Activated naive CD4-positive, alpha-beta T cell treated with anti-CD3 and anti-CD28 coated beads for 36 hours (primary cell): ENCODE results near the gene KIF5B. TPM values are rescaled to one million over a fixed set of nuclear protein-coding genes. Genes with fewer than 3 reads are reported as not detected.
A peak's percentile ranks its signal among the peaks of the same experiment; 100 is the strongest.

Source experiments
- CTCF ChIA-PET: fragments of 350-600 bp; sonication (Branson Sonifier 250); formaldehyde crosslinking; loops from one replicate; lab custom pipeline; 2021; ENCODE audit warnings: antibody characterized with exemption; lab: Charles Lee
- DNase-seq: peaks from one replicate; pipeline ENCODE4 v3.0.0-alpha.2; 2020
- H3K27ac Mint-ChIP-seq: one replicate; pipeline ENCODE4 v1.8.0; 2021; ENCODE audit warnings: mild to moderate bottlenecking, mixed read lengths
- H3K27me3 Mint-ChIP-seq: one replicate; pipeline ENCODE4 v1.8.0; 2021; ENCODE audit warnings: low read depth, mixed read lengths
- H3K36me3 Mint-ChIP-seq: one replicate; pipeline ENCODE4 v1.8.0; 2021; ENCODE audit warnings: low read depth, mixed read lengths
- H3K4me1 Mint-ChIP-seq: one replicate; pipeline ENCODE4 v1.8.0; 2021; ENCODE audit warnings: low read depth, mixed read lengths
- H3K4me3 Mint-ChIP-seq: one replicate; pipeline ENCODE4 v1.8.0; 2021; ENCODE audit warnings: mild to moderate bottlenecking, moderate library complexity, mixed read lengths
- H3K9me3 Mint-ChIP-seq: one replicate; pipeline ENCODE4 v1.8.0; 2021; ENCODE audit warnings: mixed read lengths
- intact Hi-C: fragments of 100-400 bp; cut with micrococcal nuclease; formaldehyde crosslinking; loops from one replicate; pipeline ENCODE4 v1.15.1; 2023
- total RNA-seq, 2 experiments: library from RNA; stranded (reverse); gene quantifications; one replicate each; pipeline ENCODE4 v1.2.3, GENCODE V29; 2021

KIF5B gene
- total RNA-seq, 2 experiments from 2014 or later = 64.9 to 67.8 TPM

DNA sequence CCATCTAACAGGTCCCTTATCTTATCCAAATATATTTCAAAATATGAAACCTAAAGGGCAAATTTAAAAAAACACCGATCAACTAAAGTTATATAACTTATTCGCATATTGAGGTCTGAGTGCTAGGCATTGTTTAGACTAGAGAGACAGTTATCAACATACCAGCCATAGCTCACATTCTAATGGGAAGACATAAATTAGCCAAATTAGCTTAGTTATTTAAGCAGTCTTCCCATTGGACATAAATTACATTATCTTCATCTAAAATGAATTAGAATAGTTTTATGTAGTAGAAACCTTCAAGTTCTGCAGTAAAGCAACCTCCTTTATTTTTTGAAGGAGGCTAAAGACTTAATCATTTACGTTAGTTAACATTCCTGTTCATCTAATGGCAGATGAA, 17.4 kb downstream of the KIF5B start:
- Mint-ChIP-seq H3K9me3 (no peaks in the 10 kb centered on the region), H3K36me3 (peaks cover 26% of the 10 kb centered on the region), H3K4me3 (no peak overlapping the region), H3K4me1 (peaks cover 27% of the 10 kb centered on the region), H3K27me3 (no peaks in the 10 kb centered on the region), H3K27ac (no peak overlapping the region)
- CTCF ChIA-PET = no interaction called here
- DNase-seq = no peak
- intact Hi-C loops = no loop called here

DNA sequence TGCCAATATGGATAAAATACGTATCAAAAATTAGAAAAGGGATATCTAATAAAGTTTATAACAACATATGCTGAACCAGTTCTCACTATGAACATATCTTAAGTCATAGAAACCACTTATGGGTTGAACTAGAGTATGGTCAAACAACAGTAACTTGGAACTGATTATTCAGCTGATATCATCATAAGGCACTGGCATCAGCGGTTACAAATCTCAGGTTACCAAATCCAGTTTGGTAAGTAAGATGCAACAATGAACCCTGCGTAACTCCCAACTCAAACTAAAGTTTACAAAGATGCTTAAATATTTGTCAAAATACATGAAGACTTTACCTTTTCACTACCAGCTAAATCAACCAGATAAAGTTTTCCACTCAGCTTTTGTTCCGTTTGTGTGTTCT, 19.3 kb downstream of the KIF5B start:
- Mint-ChIP-seq H3K4me3 (no peak overlapping the region), H3K27me3 (no peaks in the 10 kb centered on the region), H3K27ac (no peak overlapping the region), H3K36me3 (peaks cover 35% of the 10 kb centered on the region), H3K4me1 (peaks cover 13% of the 10 kb centered on the region), H3K9me3 (no peaks in the 10 kb centered on the region)
- CTCF ChIA-PET = interaction anchor here (0.6 kb wide), 2 partner anchors 174 to 287 kb away, joined by 3 to 5 read pairs; no protein-coding TSS in a partner anchor
- intact Hi-C loops = no loop called here
- DNase-seq = no peak

DNA sequence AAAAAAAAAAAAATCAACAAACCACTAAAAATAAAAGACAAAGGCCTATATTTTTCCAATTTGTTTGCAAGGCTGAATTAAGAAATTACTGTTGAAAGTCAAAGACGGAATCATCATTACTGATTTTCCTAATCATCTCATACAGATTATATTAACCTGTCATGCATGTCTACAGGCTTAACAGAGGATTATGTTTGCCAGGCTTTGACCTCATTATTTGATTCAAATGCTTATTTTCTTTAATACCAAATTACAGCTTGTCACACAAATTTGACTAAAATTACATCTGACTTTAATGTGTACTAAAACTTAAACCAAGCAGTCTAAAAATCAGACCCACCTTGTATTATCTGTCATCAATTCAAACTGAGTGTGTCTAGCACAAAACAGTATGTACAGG, 21.2 kb downstream of the KIF5B start:
- CTCF ChIA-PET = no interaction called here
- intact Hi-C loops = no loop called here
- no peak overlapping the region for H3K4me3 Mint-ChIP-seq
- peaks cover 42% of the 10 kb centered on the region for H3K36me3 Mint-ChIP-seq
- peaks cover 6% of the 10 kb centered on the region for H3K4me1 Mint-ChIP-seq
- no peaks in the 10 kb centered on the region for H3K27me3 Mint-ChIP-seq
- H3K27ac Mint-ChIP-seq = no peak overlapping the region
- no peaks in the 10 kb centered on the region for H3K9me3 Mint-ChIP-seq
- no peak for DNase-seq

DNA sequence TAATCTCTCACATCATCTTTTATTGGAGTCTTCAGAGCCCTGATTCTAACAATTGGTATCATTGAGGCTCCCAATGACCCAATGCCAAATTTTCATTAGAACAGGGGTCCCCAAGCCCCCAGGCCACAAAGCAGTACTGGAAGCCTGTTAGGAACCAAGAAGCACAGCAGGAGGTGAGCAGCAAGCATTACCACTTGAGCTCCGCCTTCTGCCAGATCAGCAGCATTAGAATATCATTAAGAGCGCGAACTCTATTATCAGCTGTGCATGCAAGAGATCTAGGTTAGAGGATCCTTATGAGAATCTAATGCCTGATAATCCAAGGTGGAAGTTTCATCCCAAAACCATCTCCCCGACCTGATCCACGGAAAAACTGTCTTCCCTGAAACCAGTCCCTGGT, 23.1 kb downstream of the KIF5B start:
- CTCF ChIA-PET = no interaction called here
- no peak for DNase-seq
- intact Hi-C loops = no loop called here
- peaks cover 47% of the 10 kb centered on the region for H3K36me3 Mint-ChIP-seq
- no peaks in the 10 kb centered on the region for H3K9me3 Mint-ChIP-seq
- H3K27ac Mint-ChIP-seq = no peak overlapping the region
- H3K27me3 Mint-ChIP-seq = no peaks in the 10 kb centered on the region
- H3K4me1 Mint-ChIP-seq = peaks cover 7% of the 10 kb centered on the region
- H3K4me3 Mint-ChIP-seq = no peak overlapping the region

DNA sequence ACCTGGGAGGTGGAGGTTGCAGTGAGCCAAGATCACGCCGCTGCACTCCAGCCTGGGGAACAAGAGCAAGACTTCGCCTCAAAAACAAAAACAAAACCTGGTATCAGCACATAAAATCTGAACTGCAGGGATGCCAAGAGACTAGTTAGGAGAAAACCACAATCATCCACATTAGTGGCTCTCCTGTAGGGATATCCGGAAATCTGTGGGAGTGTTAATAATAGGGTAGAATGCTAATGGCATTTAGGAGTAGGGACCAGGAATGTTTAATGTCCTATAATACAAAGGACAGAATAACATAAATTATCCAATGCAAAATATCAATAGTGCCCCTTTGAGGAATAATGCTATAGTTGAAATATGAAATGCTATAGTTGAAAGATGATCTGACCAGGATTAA, 24.3 kb downstream of the KIF5B start:
- peaks cover 7% of the 10 kb centered on the region for H3K4me1 Mint-ChIP-seq
- DNase-seq = no peak
- intact Hi-C loops = no loop called here
- CTCF ChIA-PET = no interaction called here
- peak overlapping the region; percentile 0 for H3K27ac Mint-ChIP-seq
- H3K4me3 Mint-ChIP-seq = no peak overlapping the region
- peaks cover 47% of the 10 kb centered on the region for H3K36me3 Mint-ChIP-seq
- no peaks in the 10 kb centered on the region for H3K9me3 Mint-ChIP-seq
- H3K27me3 Mint-ChIP-seq = no peaks in the 10 kb centered on the region

DNA sequence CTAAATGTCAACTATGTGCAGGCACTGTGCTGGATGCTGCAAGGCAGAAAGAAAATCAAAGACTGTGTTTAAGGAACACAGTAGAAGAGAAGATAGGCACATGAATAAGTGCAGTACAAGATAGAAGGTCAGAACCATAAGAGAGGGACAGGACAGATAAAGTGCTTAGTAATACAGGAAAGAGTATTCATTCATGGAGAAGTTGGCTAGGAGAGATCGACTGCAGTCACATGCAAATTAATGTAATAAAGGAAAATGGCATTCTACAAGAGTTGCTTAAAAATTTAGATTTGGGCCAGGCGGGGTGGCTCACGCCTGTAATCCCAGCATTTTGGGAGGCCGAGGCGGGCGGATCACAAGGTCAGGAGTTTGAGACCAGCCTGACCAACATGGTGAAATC, 24.8 kb downstream of the KIF5B start:
- intact Hi-C loops = no loop called here
- Mint-ChIP-seq H3K9me3 (no peaks in the 10 kb centered on the region), H3K4me3 (no peak overlapping the region), H3K4me1 (peaks cover 7% of the 10 kb centered on the region), H3K36me3 (peaks cover 49% of the 10 kb centered on the region), H3K27ac (no peak overlapping the region), H3K27me3 (no peaks in the 10 kb centered on the region)
- no peak for DNase-seq
- CTCF ChIA-PET = no interaction called here

DNA sequence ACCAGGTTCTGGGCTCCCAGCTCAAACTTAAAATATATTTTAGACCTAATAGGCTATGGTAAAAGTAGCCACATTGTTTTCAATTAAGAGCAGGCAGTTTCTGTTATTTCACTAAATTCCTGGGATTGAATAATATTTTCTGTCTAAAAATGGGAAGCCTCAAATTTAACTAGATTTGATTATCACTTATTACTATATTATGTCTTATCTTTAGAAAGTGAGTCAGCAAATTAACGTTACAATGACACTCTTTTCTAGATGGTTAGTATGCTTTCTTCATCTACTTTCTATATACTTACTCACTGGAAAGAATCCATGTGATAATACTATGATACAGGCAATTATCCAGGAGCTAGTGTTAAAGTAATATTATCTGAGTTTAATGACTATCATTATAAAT, 27.5 kb downstream of the KIF5B start:
- Mint-ChIP-seq H3K36me3 (peaks cover 46% of the 10 kb centered on the region), H3K27ac (no peak overlapping the region), H3K4me3 (no peak overlapping the region), H3K27me3 (no peaks in the 10 kb centered on the region), H3K4me1 (peaks cover 7% of the 10 kb centered on the region), H3K9me3 (no peaks in the 10 kb centered on the region)
- intact Hi-C loops = no loop called here
- DNase-seq = no peak
- CTCF ChIA-PET = no interaction called here

DNA sequence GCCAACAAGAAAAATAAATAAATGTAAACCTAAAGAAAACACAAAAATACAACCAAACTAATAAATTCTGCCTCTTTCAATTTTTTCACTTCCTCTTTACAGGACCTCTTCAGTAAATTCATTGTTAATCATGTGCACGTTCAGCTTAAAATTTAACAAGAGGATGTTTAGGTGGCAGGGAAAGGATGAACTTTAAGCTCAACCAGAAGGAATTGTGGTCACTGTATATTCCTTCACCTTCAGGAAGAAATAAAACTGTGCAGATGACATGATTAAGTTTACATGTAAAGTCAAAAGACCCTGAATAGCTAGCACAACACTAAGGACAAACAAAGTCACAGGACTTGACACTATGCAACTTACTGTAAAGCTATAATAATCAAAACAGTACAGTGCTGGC, 33.0 kb downstream of the KIF5B start:
- intact Hi-C loops = loop anchor here (2.0 kb wide), 1 partner anchor 20 kb away; no protein-coding TSS in a partner anchor

DNA sequence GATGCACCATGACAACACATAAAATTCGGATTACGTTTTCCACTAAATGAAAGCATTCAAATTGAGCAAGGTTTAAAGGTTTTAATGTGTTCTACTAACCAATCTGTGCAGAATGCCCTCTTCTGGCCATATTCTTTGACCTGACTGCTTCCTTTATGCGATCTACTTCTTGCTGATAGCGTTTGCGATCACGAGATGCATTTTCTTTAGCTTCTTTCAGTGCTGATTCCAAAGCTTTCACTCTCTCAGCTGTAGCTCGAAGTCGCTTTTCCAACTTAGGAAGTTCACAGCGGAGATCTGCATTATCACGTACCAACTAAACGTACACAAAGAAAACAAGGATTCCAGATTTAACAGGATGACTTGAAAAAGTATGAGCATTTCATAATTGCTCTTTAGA, 39.2 kb downstream of the KIF5B start:
- Mint-ChIP-seq H3K27ac (no peak overlapping the region), H3K4me1 (no peaks in the 10 kb centered on the region), H3K4me3 (no peak overlapping the region), H3K36me3 (peaks cover 32% of the 10 kb centered on the region), H3K27me3 (no peaks in the 10 kb centered on the region), H3K9me3 (no peaks in the 10 kb centered on the region)
- DNase-seq = no peak
- intact Hi-C loops = no loop called here
- CTCF ChIA-PET = no interaction called here

More for the DNA sequence above, 33.0 kb downstream of the KIF5B start:
- DNase-seq = no peak
- Mint-ChIP-seq H3K4me3 (no peak overlapping the region), H3K4me1 (peaks cover 2% of the 10 kb centered on the region), H3K9me3 (no peaks in the 10 kb centered on the region), H3K27me3 (no peaks in the 10 kb centered on the region), H3K36me3 (peaks cover 37% of the 10 kb centered on the region), H3K27ac (peak overlapping the region; percentile 42)
- CTCF ChIA-PET = interaction anchor here (1.1 to 1.4 kb wide), 2 partner anchors 32 to 167 kb away, joined by 3 read pairs; no protein-coding TSS in a partner anchor

DNA sequence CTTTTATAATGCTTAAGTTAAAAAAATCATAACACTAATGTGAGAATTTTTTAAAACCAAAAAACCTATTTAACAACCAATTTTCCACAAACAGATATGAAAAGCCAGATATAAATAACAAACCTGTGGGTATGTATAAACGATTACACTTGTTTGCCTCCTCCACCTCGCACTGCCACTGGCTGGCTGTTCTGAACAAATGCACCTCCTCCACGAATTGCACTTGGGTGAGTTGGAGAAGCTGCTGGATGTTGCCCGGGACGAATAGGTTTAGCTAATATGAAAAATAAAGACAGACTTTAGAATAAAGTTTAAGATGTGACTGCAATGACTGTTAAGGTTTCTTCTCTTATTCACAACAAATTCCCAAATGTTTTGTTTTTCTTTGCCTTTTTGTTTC, 40.8 kb downstream of the KIF5B start:
- Mint-ChIP-seq H3K4me1 (no peaks in the 10 kb centered on the region), H3K9me3 (no peaks in the 10 kb centered on the region), H3K4me3 (no peak overlapping the region), H3K27me3 (no peaks in the 10 kb centered on the region), H3K27ac (peak overlapping the region; percentile 69), H3K36me3 (peaks cover 33% of the 10 kb centered on the region)
- DNase-seq = no peak
- intact Hi-C loops = no loop called here
- CTCF ChIA-PET = interaction anchor here (0.6 to 1.3 kb wide), 2 partner anchors 8 to 11 kb away, joined by 3 to 4 read pairs; no protein-coding TSS in a partner anchor

DNA sequence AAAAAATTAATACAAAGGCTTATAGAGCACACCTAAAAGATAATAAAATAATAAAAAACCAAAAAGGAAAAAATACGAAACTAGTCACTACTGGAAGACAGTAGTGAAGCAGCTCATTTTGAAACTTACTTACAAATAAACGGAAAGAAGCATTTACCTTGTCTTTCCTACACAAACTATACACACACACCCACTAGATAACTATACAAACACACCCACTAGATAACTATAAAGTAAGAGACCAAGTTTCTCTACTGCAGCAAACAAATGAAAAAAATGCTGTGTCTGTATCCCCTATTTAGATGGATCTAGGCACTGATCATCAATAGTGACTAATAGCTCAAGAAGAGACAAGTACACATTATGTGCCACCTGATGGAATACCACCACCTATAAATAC, 49.2 kb downstream of the KIF5B start:
- CTCF ChIA-PET = interaction anchor here (0.7 to 3.4 kb wide), 2 partner anchors 9 to 145 kb away, joined by 3 to 34 read pairs; no protein-coding TSS in a partner anchor
- H3K36me3 Mint-ChIP-seq = peaks cover 10% of the 10 kb centered on the region
- DNase-seq = no peak
- no peaks in the 10 kb centered on the region for H3K9me3 Mint-ChIP-seq
- peaks cover 2% of the 10 kb centered on the region for H3K4me1 Mint-ChIP-seq
- H3K4me3 Mint-ChIP-seq = no peak overlapping the region
- H3K27me3 Mint-ChIP-seq = no peaks in the 10 kb centered on the region
- intact Hi-C loops = no loop called here
- no peak overlapping the region for H3K27ac Mint-ChIP-seq

DNA sequence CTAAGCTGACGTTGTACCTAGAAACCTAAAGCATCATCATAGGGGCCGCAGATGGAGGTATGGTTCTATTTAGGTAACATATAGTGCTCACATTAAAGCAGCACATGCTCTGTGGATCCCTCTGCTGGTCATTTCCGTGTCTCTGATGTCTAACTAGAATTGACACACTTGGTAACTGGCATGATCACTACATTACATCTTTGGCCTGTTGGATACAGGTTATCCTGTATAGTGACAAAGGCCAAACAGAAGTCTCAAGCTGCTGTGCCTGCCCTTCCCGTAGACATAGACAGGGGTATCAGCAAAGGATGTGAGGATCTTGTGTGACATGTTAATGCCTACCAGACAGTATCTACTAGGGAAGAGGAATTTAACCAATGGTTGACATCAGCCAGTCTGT, 51.2 kb downstream of the KIF5B start:
- peaks cover 2% of the 10 kb centered on the region for H3K4me1 Mint-ChIP-seq
- no peak overlapping the region for H3K4me3 Mint-ChIP-seq
- intact Hi-C loops = loop anchor here (1.0 to 2.0 kb wide), 3 partner anchors 76 to 168 kb away; partner anchors contain the start of gene ARHGAP12
- peak overlapping the region; percentile 46 for H3K27ac Mint-ChIP-seq
- CTCF ChIA-PET = interaction anchor here (0.6 to 3.4 kb wide), 2 partner anchors 10 to 143 kb away, joined by 4 to 34 read pairs; no protein-coding TSS in a partner anchor
- peaks cover 5% of the 10 kb centered on the region for H3K36me3 Mint-ChIP-seq
- H3K9me3 Mint-ChIP-seq = no peaks in the 10 kb centered on the region
- H3K27me3 Mint-ChIP-seq = no peaks in the 10 kb centered on the region
- DNase-seq = peak; percentile 64

DNA sequence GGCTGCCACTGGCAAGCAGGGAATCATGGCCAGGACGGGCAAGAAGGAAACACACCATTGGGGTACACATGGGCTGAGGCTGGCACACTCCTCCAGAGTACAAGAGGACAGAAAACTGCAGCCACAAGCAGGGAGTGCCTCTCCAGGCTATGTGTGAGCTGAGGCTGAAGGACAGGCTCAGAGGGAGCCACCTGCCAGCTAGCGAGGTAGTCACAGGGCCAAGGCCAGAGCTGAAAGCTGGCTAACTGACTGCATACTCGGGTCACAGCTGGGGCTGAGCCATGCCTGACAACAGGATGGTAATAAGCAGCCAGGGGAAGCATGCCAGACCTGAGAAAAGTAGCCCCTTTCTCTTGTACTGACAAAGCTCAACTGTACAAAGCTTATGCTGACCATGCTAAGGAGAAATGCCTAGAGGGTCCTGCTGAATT, 52.0 kb downstream of the KIF5B start:
- CTCF ChIA-PET = interaction anchor here (0.6 to 3.4 kb wide), 4 partner anchors 11 to 145 kb away, joined by 3 to 34 read pairs (median 5); no protein-coding TSS in a partner anchor
- Mint-ChIP-seq H3K27me3 (no peaks in the 10 kb centered on the region), H3K4me1 (peaks cover 2% of the 10 kb centered on the region), H3K36me3 (peaks cover 4% of the 10 kb centered on the region), H3K27ac (no peak overlapping the region), H3K9me3 (no peaks in the 10 kb centered on the region), H3K4me3 (no peak overlapping the region)
- no peak for DNase-seq
- intact Hi-C loops = loop anchor here (2.0 to 5.0 kb wide), 3 partner anchors 42 to 167 kb away; partner anchors contain the start of gene ARHGAP12
